CD4-positive, alpha-beta memory T cell (primary cell): ENCODE data around the gene CEP192. TPM values are rescaled to one million over a fixed set of nuclear protein-coding genes. Genes with fewer than 3 reads are reported as not detected.
"Not testable (repeated sequence)": the region's sequence is repeated elsewhere in the genome, so short reads cannot be mapped to it uniquely, and the experiment has no call there.

Source experiments
- CTCF ChIA-PET: fragments of 350-600 bp; sonication (Branson Sonifier 250); formaldehyde crosslinking; loops from one replicate; lab custom pipeline; 2021; ENCODE audit warnings: inconsistent platforms; ENCODE audit not compliant: partially characterized antibody; lab: Charles Lee
- POLR2A ChIA-PET: fragments of 350-600 bp; sonication (Branson Sonifier 250); formaldehyde crosslinking; loops from one replicate; lab custom pipeline; 2021; ENCODE audit not compliant: partially characterized antibody; lab: Charles Lee
- DNase-seq, 5 donors: peaks; one replicate each; pipeline versions ENCODE4 v3.0.0 to v3.0.0-alpha.2; 2020 to 2022; ENCODE audit warnings: mixed read lengths in 1 of 5
- H3K27ac ChIP-seq: one replicate; pipeline ENCODE4 v1.7.0; 2013; ENCODE audit warnings: low read depth, low read length
- H3K27me3 ChIP-seq: 2 replicates; pipeline ENCODE4 v1.7.0; 2013; ENCODE audit warnings: mild to moderate bottlenecking, low read length, moderate library complexity; ENCODE audit not compliant: insufficient read depth
- H3K36me3 ChIP-seq: 2 replicates; pipeline ENCODE4 v1.7.0; 2013; ENCODE audit warnings: mild to moderate bottlenecking, low read length, moderate library complexity; ENCODE audit not compliant: insufficient read depth
- H3K4me1 ChIP-seq: 2 replicates; pipeline ENCODE4 v1.7.0; 2013; ENCODE audit warnings: mild to moderate bottlenecking, low read length, moderate library complexity; ENCODE audit not compliant: insufficient read depth
- H3K4me3 ChIP-seq, 2 donors: one replicate each; pipeline ENCODE4 v1.7.0; 2013; ENCODE audit warnings: low read length in 2 of 2, mild to moderate bottlenecking in 1 of 2
- H3K9me3 ChIP-seq, 2 donors: one replicate each; pipeline ENCODE4 v1.7.0; 2013; ENCODE audit warnings: low read length in 2 of 2, control low read depth in 1 of 2; ENCODE audit not compliant: control insufficient read depth in 1 of 2
- H3K27ac Mint-ChIP-seq, 7 donors: one replicate each; pipeline ENCODE4 v1.8.0; 2020 to 2021; ENCODE audit warnings: mixed read lengths in 7 of 7, mild to moderate bottlenecking in 6 of 7, inconsistent platforms in 3 of 7, moderate library complexity in 3 of 7
- H3K27me3 Mint-ChIP-seq, 2 donors: one replicate each; pipeline ENCODE4 v1.8.0; 2020 to 2021; ENCODE audit warnings: mixed read lengths in 2 of 2
- H3K36me3 Mint-ChIP-seq, 2 donors: one replicate each; pipeline ENCODE4 v1.8.0; 2020 to 2021; ENCODE audit warnings: mixed read lengths in 2 of 2, inconsistent platforms in 1 of 2, mild to moderate bottlenecking in 1 of 2
- H3K4me1 Mint-ChIP-seq, 4 donors: one replicate each; pipeline ENCODE4 v1.8.0; 2020 to 2021; ENCODE audit warnings: mixed read lengths in 4 of 4, mild to moderate bottlenecking in 1 of 4
- H3K4me3 Mint-ChIP-seq, 8 donors: one replicate each; pipeline ENCODE4 v1.8.0; 2020 to 2021; ENCODE audit warnings: mixed read lengths in 8 of 8, mild to moderate bottlenecking in 7 of 8, moderate library complexity in 6 of 8, inconsistent platforms in 3 of 8
- H3K9me3 Mint-ChIP-seq, 8 donors: one replicate each; pipeline ENCODE4 v1.8.0; 2020 to 2021; ENCODE audit warnings: mixed read lengths in 8 of 8, mild to moderate bottlenecking in 5 of 8, inconsistent platforms in 3 of 8, moderate library complexity in 1 of 8
- intact Hi-C: fragments of 100-400 bp; cut with micrococcal nuclease; formaldehyde crosslinking; loops from one replicate; pipeline ENCODE4 v1.15.1; 2023
- polyA plus RNA-seq, 2 donors: library from polyadenylated mRNA; unstranded; fragments of 300-500 nt; fragmentation: Illumina TruSeq; gene quantifications; one replicate each; pipeline ENCODE4 v1.2.3, GENCODE V29; 2021
- total RNA-seq, 2 experiments: library from RNA; stranded (reverse); gene quantifications; one replicate each; pipeline ENCODE4 v1.2.3, GENCODE V29; 2021

CEP192 gene
- total and polyA plus RNA-seq, 4 experiments from 2014 or later, result 3.3 to 45.5 (median 26.1) TPM

GRCh38 chr18:13086906-13087305 lies 95.7 kb downstream of the CEP192 start:
- no peaks in the 10 kb centered on the region for H3K27me3 ChIP-seq
- Mint-ChIP-seq H3K36me3 (peaks cover 58 to 63% of the 10 kb centered on the region in 2 donors), H3K27ac (no peak overlapping the region), H3K4me1 (peaks cover 5 to 18% (median 7%) of the 10 kb centered on the region in 4 donors), H3K27me3 (no peaks in the 10 kb centered on the region), H3K4me3 (no peak overlapping the region), H3K9me3 (peaks cover 0 to 6% (median 0%) of the 10 kb centered on the region in 8 donors)
- H3K9me3 ChIP-seq, result no peaks in the 10 kb centered on the region
- POLR2A ChIA-PET, result no interaction called here
- no peak overlapping the region for H3K4me3 ChIP-seq
- H3K4me1 ChIP-seq, result no peaks in the 10 kb centered on the region
- intact Hi-C loops, result no loop called here
- H3K36me3 ChIP-seq, result peaks cover 10% of the 10 kb centered on the region
- no peak for DNase-seq
- CTCF ChIA-PET, result no interaction called here
- H3K27ac ChIP-seq, result no peak overlapping the region

- Mint-ChIP-seq H3K27me3 (no peaks in the 10 kb centered on the region), H3K27ac (no peak overlapping the region), H3K4me1 (no peaks in the 10 kb centered on the region), H3K4me3 (no peak overlapping the region), H3K9me3 (no peaks in the 10 kb centered on the region), H3K36me3 (peaks cover 62 to 75% of the 10 kb centered on the region in 2 donors)
- Histone ChIP-seq H3K27ac (no peak overlapping the region), H3K4me1 (no peaks in the 10 kb centered on the region), H3K4me3 (no peak overlapping the region), H3K36me3 (peaks cover 54% of the 10 kb centered on the region), H3K27me3 (no peaks in the 10 kb centered on the region), H3K9me3 (no peaks in the 10 kb centered on the region)
- no peak for DNase-seq
- POLR2A ChIA-PET, result interaction anchor here (0.6 kb wide), 1 partner anchor 100 kb away, joined by 3 read pairs; no protein-coding TSS in a partner anchor
- intact Hi-C loops, result no loop called here
- CTCF ChIA-PET, result no interaction called here
These were observed 104.3 kb downstream of the CEP192 start for GRCh38 chr18:13095466-13095865.

- H3K36me3 Mint-ChIP-seq, result peaks cover 63 to 75% of the 10 kb centered on the region in 2 donors
- POLR2A ChIA-PET, result no interaction called here
- DNase-seq, result no peak
These were observed 105.1 kb downstream of the CEP192 start for GRCh38 chr18:13096232-13096631.

GRCh38 chr18:13096719-13097118 lies 105.6 kb downstream of the CEP192 start:
- ChIA-PET POLR2A (no interaction called here), CTCF (no interaction called here)
- Mint-ChIP-seq H3K36me3 (peaks cover 66 to 78% of the 10 kb centered on the region in 2 donors), H3K27ac (no peak overlapping the region), H3K4me1 (no peaks in the 10 kb centered on the region), H3K4me3 (no peak overlapping the region), H3K9me3 (no peaks in the 10 kb centered on the region), H3K27me3 (no peaks in the 10 kb centered on the region)
- no peak overlapping the region for H3K4me3 ChIP-seq
- no peak overlapping the region for H3K27ac ChIP-seq
- no peaks in the 10 kb centered on the region for H3K4me1 ChIP-seq
- peaks cover 50% of the 10 kb centered on the region for H3K36me3 ChIP-seq
- no peaks in the 10 kb centered on the region for H3K9me3 ChIP-seq
- DNase-seq, result no peak
- no peaks in the 10 kb centered on the region for H3K27me3 ChIP-seq
- intact Hi-C loops, result no loop called here

More at GRCh38 chr18:13096232-13096631, 105.1 kb downstream of the CEP192 start:
- H3K4me3 Mint-ChIP-seq, result no peak overlapping the region
- H3K4me1 ChIP-seq, result no peaks in the 10 kb centered on the region
- H3K9me3 ChIP-seq, result no peaks in the 10 kb centered on the region
- H3K36me3 ChIP-seq, result peaks cover 51% of the 10 kb centered on the region
- no peak overlapping the region for H3K27ac Mint-ChIP-seq
- H3K27ac ChIP-seq, result no peak overlapping the region
- H3K4me3 ChIP-seq, result no peak overlapping the region
- H3K27me3 ChIP-seq, result no peaks in the 10 kb centered on the region
- no peaks in the 10 kb centered on the region for H3K27me3 Mint-ChIP-seq
- CTCF ChIA-PET, result no interaction called here
- intact Hi-C loops, result no loop called here
- no peaks in the 10 kb centered on the region for H3K9me3 Mint-ChIP-seq
- no peaks in the 10 kb centered on the region for H3K4me1 Mint-ChIP-seq

GRCh38 chr18:13098104-13098503 lies 106.9 kb downstream of the CEP192 start:
- H3K4me3 Mint-ChIP-seq, DNase-seq, H3K9me3 ChIP-seq, H3K27me3 Mint-ChIP-seq, H3K4me1 ChIP-seq, POLR2A ChIA-PET, intact Hi-C loops, H3K4me1 Mint-ChIP-seq, H3K27ac Mint-ChIP-seq, H3K27ac ChIP-seq, CTCF ChIA-PET, H3K4me3 ChIP-seq, H3K27me3 ChIP-seq, H3K9me3 Mint-ChIP-seq: not testable (repeated sequence)
- H3K36me3 ChIP-seq, result peaks cover 49% of the 10 kb centered on the region
- H3K36me3 Mint-ChIP-seq, result peaks cover 78 to 82% of the 10 kb centered on the region in 2 donors

- H3K4me1 ChIP-seq, result no peaks in the 10 kb centered on the region
- peaks cover 78 to 82% of the 10 kb centered on the region in 2 donors for H3K36me3 Mint-ChIP-seq
- H3K36me3 ChIP-seq, result peaks cover 39% of the 10 kb centered on the region
- CTCF ChIA-PET, result no interaction called here
- no peaks in the 10 kb centered on the region for H3K27me3 ChIP-seq
- no peaks in the 10 kb centered on the region for H3K27me3 Mint-ChIP-seq
- H3K27ac ChIP-seq, result no peak overlapping the region
- H3K4me3 ChIP-seq, result no peak overlapping the region
- no peak for DNase-seq
- H3K4me3 Mint-ChIP-seq, result no peak overlapping the region
- no peaks in the 10 kb centered on the region for H3K9me3 ChIP-seq
- no peak overlapping the region for H3K27ac Mint-ChIP-seq
- no peaks in the 10 kb centered on the region for H3K4me1 Mint-ChIP-seq
- intact Hi-C loops, result no loop called here
- POLR2A ChIA-PET, result no interaction called here
- no peaks in the 10 kb centered on the region for H3K9me3 Mint-ChIP-seq
These were observed 108.0 kb downstream of the CEP192 start for GRCh38 chr18:13099113-13099512.

- H3K4me1 ChIP-seq, result no peaks in the 10 kb centered on the region
- POLR2A ChIA-PET, result no interaction called here
- no peak overlapping the region for H3K4me3 ChIP-seq
- no peaks in the 10 kb centered on the region for H3K9me3 ChIP-seq
- no peaks in the 10 kb centered on the region for H3K27me3 ChIP-seq
- no peak overlapping the region for H3K27ac ChIP-seq
- peaks cover 0 to under 1% (median 0%) of the 10 kb centered on the region in 4 donors for H3K4me1 Mint-ChIP-seq
- intact Hi-C loops, result no loop called here
- peak overlapping the region in 1 of 7 donors; percentile 36 for H3K27ac Mint-ChIP-seq
- no peaks in the 10 kb centered on the region for H3K9me3 Mint-ChIP-seq
- DNase-seq, result no peak
- no peak overlapping the region for H3K4me3 Mint-ChIP-seq
- CTCF ChIA-PET, result interaction anchor here (0.9 to 1.4 kb wide), 3 partner anchors 8 to 57 kb away, joined by 3 read pairs; no protein-coding TSS in a partner anchor
- no peaks in the 10 kb centered on the region for H3K27me3 Mint-ChIP-seq
- peaks cover 80 to 81% of the 10 kb centered on the region in 2 donors for H3K36me3 Mint-ChIP-seq
- peaks cover 32% of the 10 kb centered on the region for H3K36me3 ChIP-seq
These were observed 109.9 kb downstream of the CEP192 start for GRCh38 chr18:13100942-13101658.
